ENCODE measurements around the gene TNIP3.

The TNIP3 gene

GRCh38 chr4:121144021-121144420 lies 20.1 kb downstream of the TNIP3 start:
- TF ChIP-seq, protein P1, sequence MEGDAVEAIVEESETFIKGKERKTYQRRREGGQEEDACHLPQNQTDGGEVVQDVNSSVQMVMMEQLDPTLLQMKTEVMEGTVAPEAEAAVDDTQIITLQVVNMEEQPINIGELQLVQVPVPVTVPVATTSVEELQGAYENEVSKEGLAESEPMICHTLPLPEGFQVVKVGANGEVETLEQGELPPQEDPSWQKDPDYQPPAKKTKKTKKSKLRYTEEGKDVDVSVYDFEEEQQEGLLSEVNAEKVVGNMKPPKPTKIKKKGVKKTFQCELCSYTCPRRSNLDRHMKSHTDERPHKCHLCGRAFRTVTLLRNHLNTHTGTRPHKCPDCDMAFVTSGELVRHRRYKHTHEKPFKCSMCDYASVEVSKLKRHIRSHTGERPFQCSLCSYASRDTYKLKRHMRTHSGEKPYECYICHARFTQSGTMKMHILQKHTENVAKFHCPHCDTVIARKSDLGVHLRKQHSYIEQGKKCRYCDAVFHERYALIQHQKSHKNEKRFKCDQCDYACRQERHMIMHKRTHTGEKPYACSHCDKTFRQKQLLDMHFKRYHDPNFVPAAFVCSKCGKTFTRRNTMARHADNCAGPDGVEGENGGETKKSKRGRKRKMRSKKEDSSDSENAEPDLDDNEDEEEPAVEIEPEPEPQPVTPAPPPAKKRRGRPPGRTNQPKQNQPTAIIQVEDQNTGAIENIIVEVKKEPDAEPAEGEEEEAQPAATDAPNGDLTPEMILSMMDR (IDR thresholded peaks at IDR 0.05): no peak
- H3K36me3 ChIP-seq: no peaks in the 10 kb centered on the region
- no peak overlapping the region for H3K4me3 ChIP-seq
- no peak overlapping the region for H3K27ac ChIP-seq
- DNase-seq: no peak
- H3K27me3 ChIP-seq: no peaks in the 10 kb centered on the region
- no peaks in the 10 kb centered on the region for H3K4me1 ChIP-seq
- intact Hi-C loops (cut with DNase I; ENCODE audit: low total_unique reads): no loop called here
- H3K9me3 ChIP-seq: no peaks in the 10 kb centered on the region

DNA sequence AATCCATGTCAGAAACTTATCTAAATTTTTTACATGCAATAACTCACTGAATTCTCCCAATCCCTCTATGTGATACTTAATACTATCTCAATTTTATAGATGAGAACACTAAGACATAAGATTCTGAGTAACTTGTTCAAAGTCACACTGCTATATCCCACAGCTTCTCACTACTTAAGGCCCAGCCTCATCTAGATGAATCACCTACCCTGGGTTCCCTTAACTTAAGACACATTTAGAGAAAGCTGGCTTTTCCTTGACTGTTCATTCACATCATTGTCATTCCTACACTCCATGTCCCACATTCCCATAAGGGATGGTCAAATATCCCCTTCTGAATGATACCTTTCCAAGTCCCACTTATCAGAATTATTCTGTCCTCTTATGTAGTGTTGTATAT lies 21.0 kb downstream of the TNIP3 start:
- Histone ChIP-seq H3K36me3 (no peaks in the 10 kb centered on the region), H3K4me1 (no peaks in the 10 kb centered on the region), H3K27ac (no peak overlapping the region), H3K4me3 (no peak overlapping the region), H3K27me3 (no peaks in the 10 kb centered on the region), H3K9me3 (no peaks in the 10 kb centered on the region)
- TF ChIP-seq, protein P1 (IDR thresholded peaks at IDR 0.05): no peak
- no peak for DNase-seq
- intact Hi-C loops (cut with DNase I; ENCODE audit: low total_unique reads): no loop called here

GRCh38 chr4:121140716-121141460 lies 23.2 kb downstream of the TNIP3 start:
- intact Hi-C loops (cut with DNase I; ENCODE audit: low total_unique reads): no loop called here
- Histone ChIP-seq H3K27me3 (no peaks in the 10 kb centered on the region), H3K4me1 (no peaks in the 10 kb centered on the region), H3K27ac (no peak overlapping the region), H3K9me3 (no peaks in the 10 kb centered on the region), H3K36me3 (no peaks in the 10 kb centered on the region), H3K4me3 (no peak overlapping the region)
- DNase-seq: no peak
- TF ChIP-seq, protein P1 (IDR thresholded peaks at IDR 0.05): no peak

- no peaks in the 10 kb centered on the region for H3K36me3 ChIP-seq
- intact Hi-C loops (cut with DNase I; ENCODE audit: low total_unique reads): no loop called here
- no peak for DNase-seq
Measured at GRCh38 chr4:121139533-121140222, 24.4 kb downstream of the TNIP3 start.

GRCh38 chr4:121138039-121138825 lies 25.9 kb downstream of the TNIP3 start:
- no peaks in the 10 kb centered on the region for H3K36me3 ChIP-seq
- no peaks in the 10 kb centered on the region for H3K4me1 ChIP-seq
- TF ChIP-seq, protein P1 (IDR thresholded peaks at IDR 0.05): no peak
- no peak for DNase-seq
- H3K27ac ChIP-seq: no peak overlapping the region
- no peak overlapping the region for H3K4me3 ChIP-seq
- H3K9me3 ChIP-seq: no peaks in the 10 kb centered on the region
- no peaks in the 10 kb centered on the region for H3K27me3 ChIP-seq
- intact Hi-C loops (cut with DNase I; ENCODE audit: low total_unique reads): no loop called here

More at GRCh38 chr4:121139533-121140222, 24.4 kb downstream of the TNIP3 start:
- H3K4me1 ChIP-seq: no peaks in the 10 kb centered on the region
- no peaks in the 10 kb centered on the region for H3K27me3 ChIP-seq
- H3K27ac ChIP-seq: no peak overlapping the region
- TF ChIP-seq, protein P1 (IDR thresholded peaks at IDR 0.05): no peak
- no peak overlapping the region for H3K4me3 ChIP-seq
- no peaks in the 10 kb centered on the region for H3K9me3 ChIP-seq
